ENCODE data around the gene GNB1L.

GNB1L gene

DNA sequence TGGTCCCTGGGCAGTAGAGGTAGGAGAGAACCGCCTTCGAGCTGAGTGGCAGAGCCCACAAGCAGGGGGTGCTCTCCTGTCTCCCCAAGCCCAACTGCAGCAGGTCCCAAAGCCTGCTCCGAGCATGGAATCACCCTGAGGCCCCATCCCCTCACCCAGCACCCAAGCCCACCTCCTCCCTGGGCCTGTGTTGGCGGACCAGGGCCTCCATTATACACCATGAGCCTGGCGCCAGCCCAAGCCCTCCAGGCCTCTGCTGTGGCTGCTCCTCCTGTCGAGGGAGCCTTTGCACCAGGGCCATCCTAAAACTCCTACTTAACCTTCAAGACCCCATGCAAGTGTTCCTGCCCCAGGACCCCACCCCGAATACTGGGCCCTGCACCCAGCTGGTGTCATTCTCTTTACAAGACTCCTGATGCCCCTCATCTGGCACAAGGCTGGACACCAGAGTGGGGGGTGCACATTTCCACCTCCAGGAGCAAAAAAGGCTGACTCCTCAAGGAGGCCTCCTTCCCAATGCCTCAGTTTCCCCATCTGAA is 114.7 kb downstream of the GNB1L start:
- in situ Hi-C loops (cut with MboI; ENCODE audit: low sequenced_read_pairs, unreplicated experiment): no loop called here
- TF ChIP-seq, protein P1, sequence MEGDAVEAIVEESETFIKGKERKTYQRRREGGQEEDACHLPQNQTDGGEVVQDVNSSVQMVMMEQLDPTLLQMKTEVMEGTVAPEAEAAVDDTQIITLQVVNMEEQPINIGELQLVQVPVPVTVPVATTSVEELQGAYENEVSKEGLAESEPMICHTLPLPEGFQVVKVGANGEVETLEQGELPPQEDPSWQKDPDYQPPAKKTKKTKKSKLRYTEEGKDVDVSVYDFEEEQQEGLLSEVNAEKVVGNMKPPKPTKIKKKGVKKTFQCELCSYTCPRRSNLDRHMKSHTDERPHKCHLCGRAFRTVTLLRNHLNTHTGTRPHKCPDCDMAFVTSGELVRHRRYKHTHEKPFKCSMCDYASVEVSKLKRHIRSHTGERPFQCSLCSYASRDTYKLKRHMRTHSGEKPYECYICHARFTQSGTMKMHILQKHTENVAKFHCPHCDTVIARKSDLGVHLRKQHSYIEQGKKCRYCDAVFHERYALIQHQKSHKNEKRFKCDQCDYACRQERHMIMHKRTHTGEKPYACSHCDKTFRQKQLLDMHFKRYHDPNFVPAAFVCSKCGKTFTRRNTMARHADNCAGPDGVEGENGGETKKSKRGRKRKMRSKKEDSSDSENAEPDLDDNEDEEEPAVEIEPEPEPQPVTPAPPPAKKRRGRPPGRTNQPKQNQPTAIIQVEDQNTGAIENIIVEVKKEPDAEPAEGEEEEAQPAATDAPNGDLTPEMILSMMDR (IDR thresholded peaks at IDR 0.05; ENCODE audit: borderline replicate concordance, control extremely low read depth, extremely low read depth, insufficient read depth, missing control alignments): no peak

DNA sequence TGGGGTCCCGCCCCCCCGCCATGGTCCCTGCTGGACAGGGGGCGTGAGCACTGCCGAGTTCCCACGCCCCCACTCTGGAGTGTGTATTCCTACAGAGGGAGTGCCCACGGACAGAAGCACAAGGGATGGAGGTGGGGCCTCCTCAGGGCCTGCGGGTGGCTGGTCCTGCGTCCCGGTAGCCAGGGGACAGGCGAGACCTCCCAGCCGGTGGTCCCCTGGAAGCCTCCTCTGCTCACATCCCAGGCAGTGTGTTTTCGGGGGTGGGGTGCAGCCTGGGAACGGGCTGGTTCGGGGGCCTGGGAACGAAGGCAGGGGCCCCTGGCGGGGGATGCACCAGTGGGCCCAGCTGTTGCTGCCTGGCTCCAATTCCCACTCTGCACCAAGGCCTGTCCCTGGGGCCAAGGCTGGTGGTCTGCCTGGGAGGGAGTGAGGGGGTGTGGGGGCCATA is 115.2 kb downstream of the GNB1L start:
- TF ChIP-seq, protein P1 (IDR thresholded peaks at IDR 0.05; ENCODE audit: borderline replicate concordance, control extremely low read depth, extremely low read depth, insufficient read depth, missing control alignments): no peak
- DNase-seq (ENCODE audit: low spot score): no peak
- in situ Hi-C loops (cut with MboI; ENCODE audit: low sequenced_read_pairs, unreplicated experiment): no loop called here

More for the DNA sequence above, 114.7 kb downstream of the GNB1L start:
- no peak for DNase-seq (ENCODE audit: low spot score)

DNA sequence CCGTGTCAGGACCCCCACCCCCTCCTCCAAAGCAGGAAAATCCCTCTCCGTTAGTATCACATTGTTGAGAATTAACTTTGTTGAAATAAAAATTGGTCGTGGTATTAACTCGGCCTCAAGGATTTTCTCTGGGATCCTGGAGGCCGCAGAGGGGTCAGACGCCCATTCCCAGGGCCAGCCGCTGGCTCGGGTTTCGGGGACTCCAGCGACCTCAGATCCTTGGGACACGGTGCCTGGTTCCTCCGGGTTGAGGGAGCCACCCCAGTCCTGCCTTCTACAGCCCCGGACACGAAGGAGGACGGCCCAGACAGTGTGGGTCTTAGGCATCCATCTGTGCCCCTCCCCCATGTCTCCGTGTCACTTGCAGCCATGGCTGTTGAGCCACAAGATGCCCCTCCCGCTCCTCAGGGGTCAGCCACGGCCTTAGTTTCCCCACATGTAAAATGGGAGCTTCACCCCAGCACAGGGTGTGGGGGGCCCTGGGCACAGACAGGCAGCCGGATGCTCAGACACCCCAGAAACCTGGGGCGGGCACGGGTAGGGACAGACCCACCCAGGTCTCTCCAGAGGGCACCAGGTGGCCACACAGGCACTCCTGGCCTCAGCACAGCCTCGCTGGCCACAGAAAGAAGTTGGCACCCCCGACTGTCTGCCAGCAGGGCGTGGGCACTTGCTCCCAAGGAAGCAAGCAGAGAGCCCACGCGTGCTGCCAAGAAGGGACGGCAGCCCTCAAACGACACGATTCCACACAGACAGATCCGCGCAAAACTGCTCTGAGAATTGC is 115.8 kb downstream of the GNB1L start:
- TF ChIP-seq, protein P1 (IDR thresholded peaks at IDR 0.05; ENCODE audit: borderline replicate concordance, control extremely low read depth, extremely low read depth, insufficient read depth, missing control alignments): no peak
- in situ Hi-C loops (cut with MboI; ENCODE audit: low sequenced_read_pairs, unreplicated experiment): no loop called here
- DNase-seq (ENCODE audit: low spot score): no peak

DNA sequence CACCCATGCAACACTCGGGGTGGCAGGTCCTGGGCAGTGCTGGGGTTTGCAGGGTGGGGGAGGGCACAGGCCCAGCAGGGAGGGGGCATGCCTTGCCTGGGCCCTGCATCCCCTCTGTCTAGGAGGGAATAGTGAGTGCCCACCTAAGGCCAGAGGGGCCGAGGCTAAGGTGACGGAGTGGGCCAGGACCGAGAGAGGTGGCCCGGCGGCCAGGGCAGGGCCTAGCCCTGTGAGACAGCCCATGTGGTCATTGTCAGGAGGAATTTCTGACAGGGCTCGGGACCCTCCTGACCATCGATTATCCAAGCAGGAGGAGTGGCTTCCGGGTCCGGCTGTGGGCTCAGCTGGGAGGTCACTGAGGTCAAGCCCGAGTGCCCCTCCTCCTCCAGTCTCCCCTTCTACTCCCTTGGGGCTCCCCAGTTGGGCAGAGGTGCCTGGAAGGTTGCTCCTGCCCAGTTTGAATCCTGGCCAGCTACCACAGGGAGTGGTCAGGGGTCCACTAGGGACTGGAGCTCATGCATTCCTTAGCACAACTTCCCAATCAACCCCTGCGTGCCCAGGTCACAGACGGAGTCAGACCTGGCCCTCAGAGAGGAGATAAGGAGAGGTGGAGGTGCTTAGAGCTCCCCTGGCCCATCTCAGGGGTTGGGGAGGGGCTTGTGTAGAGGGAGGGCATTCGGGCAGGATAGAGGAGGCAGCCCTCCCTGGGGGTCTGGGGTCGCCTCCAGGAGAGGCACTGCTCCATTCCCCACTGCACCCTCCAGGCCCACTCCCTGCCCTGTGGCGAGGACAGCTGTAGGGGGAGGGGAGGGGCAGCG is 116.6 kb downstream of the GNB1L start:
- in situ Hi-C loops (cut with MboI; ENCODE audit: low sequenced_read_pairs, unreplicated experiment): no loop called here
- DNase-seq (ENCODE audit: low spot score): no peak
- TF ChIP-seq, protein P1 (IDR thresholded peaks at IDR 0.05; ENCODE audit: borderline replicate concordance, control extremely low read depth, extremely low read depth, insufficient read depth, missing control alignments): no peak

DNA sequence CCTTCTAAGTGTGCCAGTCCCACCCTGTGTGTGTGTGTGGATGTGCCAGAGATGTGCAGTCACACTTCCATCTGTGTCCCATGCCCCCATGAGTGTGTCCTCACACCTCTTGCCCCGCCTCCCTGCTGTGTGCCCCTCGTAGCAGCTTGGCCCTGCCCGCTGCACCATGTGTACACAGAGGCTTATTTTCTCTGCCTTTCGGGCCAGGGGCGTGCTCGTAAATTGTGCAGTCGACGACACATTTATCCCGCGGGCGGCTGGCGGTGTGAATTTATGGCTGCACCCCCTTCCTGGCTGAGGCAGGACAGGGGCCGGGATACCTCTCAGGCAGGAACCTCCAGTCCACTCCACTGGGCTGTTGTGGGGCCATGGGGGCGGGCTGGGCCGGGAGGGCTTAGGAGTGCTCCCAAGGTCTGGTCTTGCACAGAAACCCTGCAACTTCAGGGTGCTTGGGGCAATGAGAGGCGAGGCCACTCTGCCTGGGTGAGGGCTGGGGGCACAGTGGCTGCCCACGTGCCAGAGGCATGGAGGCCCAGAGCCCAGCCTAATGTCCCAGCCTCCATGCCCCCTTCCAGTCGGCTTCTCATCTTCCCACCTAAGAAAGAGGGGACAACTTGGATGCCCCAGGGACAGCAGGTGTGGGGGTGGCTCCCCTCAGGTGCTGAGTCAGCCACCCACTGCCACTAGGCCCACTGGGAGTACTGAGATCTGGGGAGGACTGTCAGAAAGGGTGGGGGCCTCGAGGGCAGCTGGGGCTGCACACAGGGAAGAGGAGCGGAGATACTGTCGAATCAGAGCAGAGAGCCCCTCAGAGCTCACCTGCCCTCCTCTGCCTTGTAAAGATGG is 118.8 kb downstream of the GNB1L start:
- TF ChIP-seq, protein P1 (IDR thresholded peaks at IDR 0.05; ENCODE audit: borderline replicate concordance, control extremely low read depth, extremely low read depth, insufficient read depth, missing control alignments): no peak
- in situ Hi-C loops (cut with MboI; ENCODE audit: low sequenced_read_pairs, unreplicated experiment): no loop called here
- no peak for DNase-seq (ENCODE audit: low spot score)
